Activated CD4-positive, alpha-beta memory T cell treated with anti-CD3 and anti-CD28 coated beads for 36 hours (primary cell): ENCODE results near the gene SRPRA. TPM values are rescaled to one million over a fixed set of nuclear protein-coding genes. Genes with fewer than 3 reads are reported as not detected.
"Not testable (repeated sequence)": the region's sequence is repeated elsewhere in the genome, so short reads cannot be mapped to it uniquely, and the experiment has no call there.

Experiments
- CTCF ChIA-PET: fragments of 350-600 bp; sonication (Branson Sonifier 250); formaldehyde crosslinking; loops from one replicate; lab custom pipeline; 2021; ENCODE audit warnings: antibody characterized with exemption, inconsistent platforms; lab: Charles Lee
- POLR2A ChIA-PET: fragments of 350-600 bp; sonication (Branson Sonifier 250); formaldehyde crosslinking; loops from one replicate; lab custom pipeline; 2021; ENCODE audit warnings: antibody characterized with exemption; lab: Charles Lee
- DNase-seq: peaks from one replicate; pipeline ENCODE4 v3.0.0-alpha.2; 2020
- H3K27ac Mint-ChIP-seq: one replicate; pipeline ENCODE4 v1.8.0; 2021; ENCODE audit warnings: mixed read lengths
- H3K27me3 Mint-ChIP-seq: one replicate; pipeline ENCODE4 v1.8.0; 2021; ENCODE audit warnings: mixed read lengths
- H3K36me3 Mint-ChIP-seq: one replicate; pipeline ENCODE4 v1.8.0; 2021; ENCODE audit warnings: mixed read lengths
- H3K4me1 Mint-ChIP-seq: one replicate; pipeline ENCODE4 v1.8.0; 2021; ENCODE audit warnings: low read depth, mixed read lengths
- H3K4me3 Mint-ChIP-seq: one replicate; pipeline ENCODE4 v1.8.0; 2021; ENCODE audit warnings: mild to moderate bottlenecking, mixed read lengths
- H3K9me3 Mint-ChIP-seq: one replicate; pipeline ENCODE4 v1.8.0; 2021; ENCODE audit warnings: mixed read lengths
- intact Hi-C: fragments of 100-400 bp; cut with micrococcal nuclease; formaldehyde crosslinking; loops from one replicate; pipeline ENCODE4 v1.15.1; 2023
- total RNA-seq, 2 experiments: library from RNA; stranded (reverse); gene quantifications; one replicate each; pipeline ENCODE4 v1.2.3, GENCODE V29; 2021

SRPRA gene, protein sequence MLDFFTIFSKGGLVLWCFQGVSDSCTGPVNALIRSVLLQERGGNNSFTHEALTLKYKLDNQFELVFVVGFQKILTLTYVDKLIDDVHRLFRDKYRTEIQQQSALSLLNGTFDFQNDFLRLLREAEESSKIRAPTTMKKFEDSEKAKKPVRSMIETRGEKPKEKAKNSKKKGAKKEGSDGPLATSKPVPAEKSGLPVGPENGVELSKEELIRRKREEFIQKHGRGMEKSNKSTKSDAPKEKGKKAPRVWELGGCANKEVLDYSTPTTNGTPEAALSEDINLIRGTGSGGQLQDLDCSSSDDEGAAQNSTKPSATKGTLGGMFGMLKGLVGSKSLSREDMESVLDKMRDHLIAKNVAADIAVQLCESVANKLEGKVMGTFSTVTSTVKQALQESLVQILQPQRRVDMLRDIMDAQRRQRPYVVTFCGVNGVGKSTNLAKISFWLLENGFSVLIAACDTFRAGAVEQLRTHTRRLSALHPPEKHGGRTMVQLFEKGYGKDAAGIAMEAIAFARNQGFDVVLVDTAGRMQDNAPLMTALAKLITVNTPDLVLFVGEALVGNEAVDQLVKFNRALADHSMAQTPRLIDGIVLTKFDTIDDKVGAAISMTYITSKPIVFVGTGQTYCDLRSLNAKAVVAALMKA
- 100 to 1,000 TPM; 142 to 149 TPM for total RNA-seq

DNA sequence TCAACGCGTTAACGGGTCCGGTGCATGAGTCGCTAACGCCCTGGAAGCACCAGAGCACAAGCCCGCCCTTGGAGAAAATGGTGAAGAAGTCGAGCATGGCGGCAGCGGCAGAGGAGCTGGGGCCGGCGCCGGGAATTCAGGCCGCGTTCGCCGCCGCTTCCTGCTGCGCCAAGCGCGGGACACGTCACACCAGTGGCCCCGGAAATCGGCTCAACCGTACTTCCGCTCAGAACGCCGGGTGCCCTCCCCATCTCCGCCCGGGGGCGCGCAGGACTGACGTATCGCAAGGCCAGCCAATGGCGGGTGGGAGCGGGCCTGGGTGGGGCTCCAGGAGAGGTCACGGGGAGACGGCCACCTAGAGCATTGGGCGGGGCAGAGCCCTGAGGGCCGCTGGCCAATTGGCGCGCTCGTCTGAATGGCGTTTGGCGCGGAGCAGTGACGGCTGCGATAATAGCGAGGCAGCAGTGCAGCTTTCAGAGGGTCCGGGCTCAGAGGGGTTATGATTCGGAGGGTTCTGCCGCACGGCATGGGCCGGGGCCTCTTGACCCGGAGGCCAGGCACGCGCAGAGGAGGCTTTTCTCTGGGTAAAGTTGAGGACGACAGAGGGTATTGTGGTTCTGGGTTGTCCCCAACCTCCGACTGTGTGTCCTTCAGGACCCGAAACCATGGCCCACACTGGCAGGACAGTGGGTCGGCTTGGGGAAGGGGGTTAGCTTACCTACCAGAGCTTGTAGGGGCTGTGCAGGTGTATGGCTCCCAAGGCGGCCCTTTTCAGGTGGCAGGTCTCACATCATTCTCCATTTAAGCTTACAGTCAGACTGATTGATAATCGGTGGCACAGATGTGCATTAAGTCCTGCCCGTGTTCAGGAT, at the start of gene SRPRA, which contains the start of gene FOXRED1:
TSS of gene SRPRA (minus strand) at position 188 of the 872 bp plus-strand sequence. CDS start at position 97, 91 bp downstream.
TSS of gene FOXRED1 (plus strand) at position 447 of the 872 bp plus-strand sequence. CDS start at position 500, 53 bp downstream.
- Mint-ChIP-seq H3K4me3 (peak within 1 kb of the TSS; percentile 92), H3K36me3 (peaks cover 57% of the 10 kb centered on the region), H3K27me3 (no peaks in the 10 kb centered on the region), H3K9me3 (no peaks in the 10 kb centered on the region), H3K4me1 (peaks cover 33% of the 10 kb centered on the region), H3K27ac (peak within 1 kb of the TSS; percentile 94)
- intact Hi-C loops = loop anchor here (1.0 to 5.0 kb wide), 5 partner anchors 14 to 677 kb away; partner anchors contain the start of genes DCPS, FAM118B, RPUSD4 and STT3A
- ChIA-PET CTCF (interaction anchor here (0.6 to 1.1 kb wide), 4 partner anchors 13 to 212 kb away, joined by 3 to 4 read pairs (median 3); partner anchors contain the start of gene DCPS), POLR2A (interaction anchor here (1.0 to 6.4 kb wide), 5 partner anchors 13 to 381 kb away, joined by 3 to 41 read pairs (median 7); partner anchors contain the start of genes DCPS, FAM118B, HYLS1 and RPUSD4)
- DNase-seq = peak; percentile 100

DNA sequence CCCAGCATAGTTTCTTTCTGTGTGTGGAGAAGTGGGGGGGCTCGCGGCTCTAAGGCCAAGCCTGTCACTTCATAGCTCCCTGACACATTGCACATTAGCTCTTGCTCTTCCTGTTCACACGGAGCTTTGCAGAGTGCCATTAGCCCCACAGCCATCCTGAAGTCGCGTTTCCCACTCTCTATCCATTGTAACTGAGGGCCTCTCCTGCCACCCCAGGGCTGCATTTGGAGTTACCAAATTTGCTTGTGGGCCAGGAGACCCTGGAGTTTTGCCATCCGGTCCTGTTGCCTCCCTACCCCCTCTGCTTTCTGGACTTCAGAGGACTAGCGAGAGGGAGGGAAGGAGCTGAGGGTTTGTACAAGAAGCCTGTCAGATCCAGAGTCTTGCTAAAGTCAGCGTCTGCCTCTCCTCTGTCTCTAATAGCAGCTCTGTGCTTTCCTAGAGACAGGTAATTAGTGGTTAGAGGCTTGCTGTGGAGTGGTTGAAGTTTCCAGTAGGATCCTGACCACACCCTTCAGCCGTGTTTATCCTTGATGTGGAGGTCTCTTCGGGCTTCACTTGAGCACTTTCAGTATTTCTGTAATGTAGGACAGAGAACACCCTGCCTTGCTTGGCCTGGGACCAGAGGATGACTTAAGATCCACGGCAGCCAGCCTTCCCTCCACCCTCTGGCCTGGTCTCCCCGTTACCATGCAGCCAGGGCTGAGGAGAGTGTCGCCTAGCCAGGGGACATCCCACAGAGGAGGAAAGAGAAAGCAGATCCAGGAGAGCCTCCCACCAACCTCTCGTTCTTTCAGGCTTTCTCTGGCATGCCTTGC, 49.3 kb upstream of the SRPRA start:
- intact Hi-C loops = loop anchor here (1.0 kb wide), 2 partner anchors 14 to 35 kb away; partner anchors contain the start of gene DCPS
- Mint-ChIP-seq H3K27ac (peak overlapping the region; percentile 75), H3K4me1 (peaks cover 30% of the 10 kb centered on the region), H3K36me3 (peaks cover 30% of the 10 kb centered on the region), H3K4me3 (peak overlapping the region; percentile 47), H3K9me3 (no peaks in the 10 kb centered on the region), H3K27me3 (no peaks in the 10 kb centered on the region)
- ChIA-PET CTCF (interaction anchor here (0.7 to 2.5 kb wide), 4 partner anchors 7 to 163 kb away, joined by 3 to 14 read pairs (median 5); no protein-coding TSS in a partner anchor), POLR2A (interaction anchor here (1.0 kb wide), 1 partner anchor 38 kb away, joined by 3 read pairs; the partner anchor contains the start of gene ST3GAL4)
- peak; percentile 54 for DNase-seq

DNA sequence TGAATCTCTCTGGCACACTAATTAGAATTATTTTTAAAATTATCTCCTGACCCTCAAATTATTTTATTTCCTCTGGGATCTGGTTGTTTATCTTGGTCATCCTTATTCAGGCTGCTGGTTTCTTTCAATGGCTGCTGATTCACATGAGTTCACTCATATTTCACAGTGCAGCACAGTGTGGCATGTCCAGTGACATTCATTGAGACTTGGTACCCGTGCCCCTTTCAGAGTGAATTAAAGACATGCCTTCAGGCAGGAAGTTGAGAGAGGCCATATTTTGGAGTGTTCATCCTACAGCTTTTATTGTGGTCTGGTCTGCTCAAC, 48.7 kb upstream of the SRPRA start:
- intact Hi-C loops = no loop called here

GRCh38 chr11:126313826-126314225, 45.1 kb upstream of the SRPRA start:
- DNase-seq = no peak
- H3K9me3 Mint-ChIP-seq = no peaks in the 10 kb centered on the region
- peaks cover 35% of the 10 kb centered on the region for H3K36me3 Mint-ChIP-seq
- H3K27ac Mint-ChIP-seq = no peak overlapping the region
- intact Hi-C loops = loop anchor here (5.0 kb wide), 1 partner anchor 103 kb away; no protein-coding TSS in a partner anchor
- ChIA-PET POLR2A (no interaction called here), CTCF (no interaction called here)
- no peak overlapping the region for H3K4me3 Mint-ChIP-seq
- no peaks in the 10 kb centered on the region for H3K27me3 Mint-ChIP-seq
- peaks cover 27% of the 10 kb centered on the region for H3K4me1 Mint-ChIP-seq

More for the DNA sequence above, 48.7 kb upstream of the SRPRA start:
- Mint-ChIP-seq H3K4me1 (peaks cover 30% of the 10 kb centered on the region), H3K27me3 (no peaks in the 10 kb centered on the region), H3K36me3 (peaks cover 33% of the 10 kb centered on the region), H3K4me3 (no peak overlapping the region), H3K9me3 (no peaks in the 10 kb centered on the region), H3K27ac (peak overlapping the region; percentile 75)
- DNase-seq = no peak
- ChIA-PET CTCF (interaction anchor here (0.7 to 1.2 kb wide), 3 partner anchors 9 to 164 kb away, joined by 3 to 7 read pairs (median 3); no protein-coding TSS in a partner anchor), POLR2A (no interaction called here)

DNA sequence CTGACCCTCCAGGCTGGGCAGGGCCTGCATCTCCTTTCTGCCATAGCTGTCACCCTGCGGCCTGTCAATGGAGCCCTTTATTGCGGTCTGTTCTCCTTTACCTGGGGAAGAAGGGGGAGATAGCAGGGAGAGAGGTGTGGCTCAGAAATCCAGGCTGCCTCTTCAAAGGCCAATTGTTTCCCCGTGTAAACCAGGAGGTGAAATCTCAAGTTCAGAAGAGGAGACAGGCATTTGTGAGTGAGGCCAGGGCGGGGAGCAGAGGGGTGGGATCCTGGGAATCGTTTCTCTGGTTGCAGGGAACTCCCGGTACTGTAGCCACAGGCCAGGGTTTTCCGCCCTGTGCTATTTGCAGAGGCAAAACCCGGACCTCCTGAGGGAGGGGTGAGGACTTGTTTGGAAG, 44.3 kb upstream of the SRPRA start:
- Mint-ChIP-seq H3K27me3 (no peaks in the 10 kb centered on the region), H3K9me3 (no peaks in the 10 kb centered on the region), H3K4me3 (no peak overlapping the region), H3K27ac (no peak overlapping the region), H3K4me1 (peaks cover 20% of the 10 kb centered on the region), H3K36me3 (peaks cover 39% of the 10 kb centered on the region)
- DNase-seq = no peak
- intact Hi-C loops = loop anchor here (5.0 kb wide), 1 partner anchor 104 kb away; no protein-coding TSS in a partner anchor
- ChIA-PET POLR2A (no interaction called here), CTCF (interaction anchor here (3.1 to 6.5 kb wide), 3 partner anchors 41 to 167 kb away, joined by 7 to 91 read pairs (median 26); partner anchors contain the start of gene ST3GAL4)

GRCh38 chr11:126311401-126312291, 43.0 kb upstream of the SRPRA start:
- POLR2A ChIA-PET = no interaction called here
- no peaks in the 10 kb centered on the region for H3K9me3 Mint-ChIP-seq

GRCh38 chr11:126310992-126311310, 42.3 kb upstream of the SRPRA start:
- intact Hi-C loops = loop anchor here (1.0 to 5.0 kb wide), 4 partner anchors 22 to 169 kb away; no protein-coding TSS in a partner anchor
- peaks cover 35% of the 10 kb centered on the region for H3K36me3 Mint-ChIP-seq
- no peaks in the 10 kb centered on the region for H3K27me3 Mint-ChIP-seq
- H3K4me3 Mint-ChIP-seq = no peak overlapping the region
- ChIA-PET CTCF (interaction anchor here (0.6 to 6.5 kb wide), 18 partner anchors 8 to 216 kb away, joined by 3 to 91 read pairs (median 4); partner anchors contain the start of gene ST3GAL4), POLR2A (interaction anchor here (1.3 kb wide), 1 partner anchor 130 kb away, joined by 4 read pairs; no protein-coding TSS in a partner anchor)
- DNase-seq = no peak
- no peak overlapping the region for H3K27ac Mint-ChIP-seq
- no peaks in the 10 kb centered on the region for H3K9me3 Mint-ChIP-seq
- peaks cover 17% of the 10 kb centered on the region for H3K4me1 Mint-ChIP-seq

More at GRCh38 chr11:126311401-126312291, 43.0 kb upstream of the SRPRA start:
- CTCF ChIA-PET = interaction anchor here (0.8 to 6.5 kb wide), 13 partner anchors 8 to 217 kb away, joined by 3 to 91 read pairs (median 6); partner anchors contain the start of gene ST3GAL4
- Mint-ChIP-seq H3K4me3 (no peak overlapping the region), H3K27ac (no peak overlapping the region), H3K36me3 (peaks cover 40% of the 10 kb centered on the region), H3K4me1 (peaks cover 17% of the 10 kb centered on the region), H3K27me3 (no peaks in the 10 kb centered on the region)
- no peak for DNase-seq
- intact Hi-C loops = loop anchor here (2.0 to 5.0 kb wide), 2 partner anchors 21 to 106 kb away; no protein-coding TSS in a partner anchor

- ChIA-PET POLR2A (interaction anchor here (1.3 kb wide), 1 partner anchor 130 kb away, joined by 4 read pairs; no protein-coding TSS in a partner anchor), CTCF (interaction anchor here (0.6 to 6.5 kb wide), 20 partner anchors 9 to 215 kb away, joined by 3 to 91 read pairs (median 4); partner anchors contain the start of gene ST3GAL4)
- intact Hi-C loops = loop anchor here (1.0 to 5.0 kb wide), 4 partner anchors 22 to 170 kb away; no protein-coding TSS in a partner anchor
- no peak overlapping the region for H3K27ac Mint-ChIP-seq
- no peaks in the 10 kb centered on the region for H3K9me3 Mint-ChIP-seq
- H3K36me3 Mint-ChIP-seq = peaks cover 35% of the 10 kb centered on the region
- H3K4me3 Mint-ChIP-seq = no peak overlapping the region
- H3K4me1 Mint-ChIP-seq = peaks cover 22% of the 10 kb centered on the region
- peak; percentile 70 for DNase-seq
- no peaks in the 10 kb centered on the region for H3K27me3 Mint-ChIP-seq
Observed at GRCh38 chr11:126310200-126310991, 41.7 kb upstream of the SRPRA start.

- H3K9me3 Mint-ChIP-seq, POLR2A ChIA-PET, intact Hi-C loops, H3K27ac Mint-ChIP-seq, H3K4me3 Mint-ChIP-seq, DNase-seq, H3K27me3 Mint-ChIP-seq: not testable (repeated sequence)
- CTCF ChIA-PET = interaction anchor here (1.2 to 6.5 kb wide), 2 partner anchors 9 to 172 kb away, joined by 3 to 91 read pairs; no protein-coding TSS in a partner anchor
- Mint-ChIP-seq H3K4me1 (peaks cover 27% of the 10 kb centered on the region), H3K36me3 (peaks cover 27% of the 10 kb centered on the region)
Observed at GRCh38 chr11:126308771-126309170, 40.1 kb upstream of the SRPRA start.
